GM23338 (cell line): ENCODE data around the gene RO60.

Source experiments
- EZH2 ChIP-seq: fragments of 200-600 bp; sonication (generic); IDR thresholded peaks from one replicate; pipeline ENCODE4 v1.8.0; 2017; ENCODE audit warnings: antibody characterized with exemption, mild to moderate bottlenecking, low read depth; ENCODE audit not compliant: unreplicated experiment
- EZH2phosphoT487 ChIP-seq: fragments of 200-600 bp; sonication (generic); IDR thresholded peaks from one replicate; pipeline ENCODE4 v1.8.1; 2018; ENCODE audit warnings: antibody characterized with exemption; ENCODE audit not compliant: unreplicated experiment
- JUNB ChIP-seq: IDR thresholded peaks from one replicate; pipeline ENCODE4 v1.6.1; 2016; ENCODE audit warnings: antibody characterized with exemption; ENCODE audit not compliant: unreplicated experiment
- POLR2AphosphoS5 ChIP-seq: IDR thresholded peaks from 2 replicates; pipeline ENCODE4 v1.6.1; 2016; ENCODE audit warnings: antibody characterized with exemption, low read depth
- STAT1 ChIP-seq: IDR thresholded peaks from one replicate; pipeline ENCODE4 v1.6.1; 2016; ENCODE audit warnings: antibody characterized with exemption; ENCODE audit not compliant: unreplicated experiment
- TF ChIP-seq, protein P1 (sequence below), 2 experiments: fragments of 200-600 bp in 1 of 2; sonication (generic) in 1 of 2; conservative IDR thresholded peaks; 2 replicates each; pipeline versions ENCODE4 v1.5.1 to v1.6.1; 2016 to 2017; ENCODE audit warnings: antibody characterized with exemption in 2 of 2, low read depth in 2 of 2, mild to moderate bottlenecking in 2 of 2, moderate library complexity in 1 of 2

GRCh38 chr1:193060406-193060805, 994 bp downstream of the RO60 start:
- TF ChIP-seq, protein P1, sequence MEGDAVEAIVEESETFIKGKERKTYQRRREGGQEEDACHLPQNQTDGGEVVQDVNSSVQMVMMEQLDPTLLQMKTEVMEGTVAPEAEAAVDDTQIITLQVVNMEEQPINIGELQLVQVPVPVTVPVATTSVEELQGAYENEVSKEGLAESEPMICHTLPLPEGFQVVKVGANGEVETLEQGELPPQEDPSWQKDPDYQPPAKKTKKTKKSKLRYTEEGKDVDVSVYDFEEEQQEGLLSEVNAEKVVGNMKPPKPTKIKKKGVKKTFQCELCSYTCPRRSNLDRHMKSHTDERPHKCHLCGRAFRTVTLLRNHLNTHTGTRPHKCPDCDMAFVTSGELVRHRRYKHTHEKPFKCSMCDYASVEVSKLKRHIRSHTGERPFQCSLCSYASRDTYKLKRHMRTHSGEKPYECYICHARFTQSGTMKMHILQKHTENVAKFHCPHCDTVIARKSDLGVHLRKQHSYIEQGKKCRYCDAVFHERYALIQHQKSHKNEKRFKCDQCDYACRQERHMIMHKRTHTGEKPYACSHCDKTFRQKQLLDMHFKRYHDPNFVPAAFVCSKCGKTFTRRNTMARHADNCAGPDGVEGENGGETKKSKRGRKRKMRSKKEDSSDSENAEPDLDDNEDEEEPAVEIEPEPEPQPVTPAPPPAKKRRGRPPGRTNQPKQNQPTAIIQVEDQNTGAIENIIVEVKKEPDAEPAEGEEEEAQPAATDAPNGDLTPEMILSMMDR (conservative IDR thresholded peaks at IDR 0.05; ENCODE audit: low read depth in 2 of 2), result no peak
- TF ChIP-seq EZH2phosphoT487 (no peak), EZH2 (no peak), JUNB (no peak), STAT1 (no peak), POLR2AphosphoS5 (no peak)
